HepG2 (cell line): ENCODE measurements around the gene HYCC1. TPM values are rescaled to one million over a fixed set of nuclear protein-coding genes. Genes with fewer than 3 reads are reported as not detected.

ENCODE experiments used
- ATAC-seq: fragments of 200-7000 bp; cut with Tn5 transposase; 3 replicates; pipeline ENCODE4 v1.9.1; 2020; ENCODE audit warnings: mild to moderate bottlenecking, moderate library complexity
- BruUV-seq: library from RNA; stranded (reverse); fragments of 400-500 nt; replicated peaks from 2 replicates; lab custom pipeline; 2021; lab: Mats Ljungman, UMichigan
- CTCF ChIA-PET: fragments of 300-600 bp; formaldehyde crosslinking; extraction: SDS; loops from one replicate; lab custom pipeline; 2021; ENCODE audit warnings: low total read pairs, inconsistent platforms, low intra/inter-chr PET ratio; lab: Yijun Ruan, JAX
- POLR2A ChIA-PET: fragments of 350-600 bp; sonication (Branson Sonifier 250); formaldehyde crosslinking; loops from one replicate; lab custom pipeline; 2020; ENCODE audit warnings: antibody characterized with exemption, inconsistent platforms; lab: Yijun Ruan, JAX
- DNase-seq: peaks from one replicate; pipeline ENCODE4 v3.0.0-alpha.2; 2015; ENCODE audit warnings: low spot score
- FAIRE-seq: peaks from 3 replicates; lab custom pipeline; 2011; peaks lifted over from hg19 to GRCh38; lab: Jason Lieb, UNC
- H2AFZ ChIP-seq: one replicate; pipeline ENCODE4 v1.6.1; 2011; ENCODE audit warnings: low read length, inconsistent platforms
- H3K27ac ChIP-seq: fragments of 300-600 bp; 3 replicates; pipeline ENCODE4 v1.8.0; 2011; ENCODE audit warnings: mixed run types, mild to moderate bottlenecking, mixed read lengths, low read length, inconsistent platforms; ENCODE audit not compliant: insufficient read depth; ENCODE audit errors: extremely low read length
- H3K27me3 ChIP-seq, 2 experiments: fragments of 200-600 bp in 1 of 2; 2 replicates in 1 of 2; 3 replicates in 1 of 2; pipeline versions ENCODE4 v1.6.0 to v1.8.0; 2011; ENCODE audit warnings: low read length in 2 of 2, mild to moderate bottlenecking in 2 of 2, moderate library complexity in 2 of 2, inconsistent platforms in 1 of 2; ENCODE audit not compliant: insufficient read depth in 2 of 2, control insufficient read depth in 1 of 2
- H3K36me3 ChIP-seq, 2 experiments: fragments of 200-600 bp in 1 of 2; replicated peaks in 1 of 2; 2 replicates in 1 of 2; 3 replicates in 1 of 2; pipeline versions ENCODE4 v1.5.1 to v1.8.0; 2011; ENCODE audit warnings: low read length in 2 of 2, inconsistent platforms in 1 of 2; ENCODE audit not compliant: insufficient read depth in 2 of 2, control insufficient read depth in 1 of 2
- H3K4me1 ChIP-seq: 2 replicates; pipeline ENCODE4 v1.5.1; 2012; ENCODE audit warnings: low read length, inconsistent platforms; ENCODE audit not compliant: insufficient read depth
- H3K4me2 ChIP-seq: 2 replicates; pipeline ENCODE4 v1.6.0; 2011; ENCODE audit warnings: low read depth, low read length, inconsistent platforms
- H3K4me3 ChIP-seq, 3 experiments: fragments of 200-600 bp in 1 of 3; sonication (generic), shearing (Covaris generic) in 1 of 3; replicated peaks in 1 of 3; 2 replicates each; pipeline ENCODE4 v1.5.1; 2011 to 2016; ENCODE audit warnings: low read length in 3 of 3, inconsistent platforms in 2 of 3, low read depth in 2 of 3, mild to moderate bottlenecking in 2 of 3, control low read depth in 1 of 3, mixed read lengths in 1 of 3; ENCODE audit not compliant: insufficient read depth in 1 of 3
- H3K79me2 ChIP-seq: one replicate; pipeline ENCODE4 v1.6.1; 2011; ENCODE audit warnings: low read length, inconsistent platforms; ENCODE audit not compliant: insufficient read depth
- H3K9ac ChIP-seq: 2 replicates; pipeline ENCODE4 v1.6.0; 2011; ENCODE audit warnings: mild to moderate bottlenecking, low read depth, low read length, inconsistent platforms; ENCODE audit not compliant: insufficient read depth
- H3K9me3 ChIP-seq: 2 replicates; pipeline ENCODE4 v1.5.1; 2012; ENCODE audit warnings: mild to moderate bottlenecking, low read length
- H4K20me1 ChIP-seq: 2 replicates; pipeline ENCODE4 v1.6.0; 2011; ENCODE audit warnings: inconsistent platforms, mild to moderate bottlenecking, low read length, moderate library complexity; ENCODE audit not compliant: insufficient read depth
- CBFB ChIP-seq: sonication (generic); formaldehyde crosslinking; IDR thresholded peaks from 2 replicates; pipeline ENCODE4 v1.4.0; 2020; ENCODE audit warnings: missing genetic modification reagents
- ISX ChIP-seq: sonication (generic); formaldehyde crosslinking; conservative IDR thresholded peaks from 2 replicates; pipeline ENCODE4 v1.5.0; 2020; ENCODE audit warnings: missing genetic modification reagents
- JDP2 ChIP-seq: sonication (generic); formaldehyde crosslinking; IDR thresholded peaks from 2 replicates; pipeline ENCODE4 v1.8.1; 2022; ENCODE audit warnings: missing genetic modification reagents, borderline replicate concordance
- TBX3 ChIP-seq: fragments of 450-650 bp; IDR thresholded peaks from 2 replicates; pipeline ENCODE4 v1.6.1; 2017; ENCODE audit warnings: antibody characterized with exemption, mild to moderate bottlenecking, inconsistent platforms, borderline replicate concordance
- THAP11 ChIP-seq: IDR thresholded peaks from 2 replicates; pipeline ENCODE4 v1.6.1; 2016; ENCODE audit warnings: missing biosample characterization, missing genetic modification reagents
- ZNF430 ChIP-seq: sonication (generic); formaldehyde crosslinking; IDR thresholded peaks from 2 replicates; pipeline ENCODE4 v1.9.0; 2021; ENCODE audit warnings: mild to moderate bottlenecking, missing genetic modification reagents
- ZNF510 ChIP-seq: sonication (generic); formaldehyde crosslinking; IDR thresholded peaks from 2 replicates; pipeline ENCODE4 v1.4.0; 2020; ENCODE audit warnings: low read depth, mild to moderate bottlenecking, missing genetic modification reagents
- ZNF691 ChIP-seq: sonication (generic); formaldehyde crosslinking; IDR thresholded peaks from 2 replicates; pipeline ENCODE4 v1.4.0; 2020; ENCODE audit warnings: missing genetic modification reagents, low read depth, mild to moderate bottlenecking, borderline replicate concordance
- ZNF780A ChIP-seq: sonication (generic); formaldehyde crosslinking; IDR thresholded peaks from 2 replicates; pipeline ENCODE4 v1.8.0; 2022; ENCODE audit warnings: mild to moderate bottlenecking, missing genetic modification reagents, moderate library complexity
- ZNF782 ChIP-seq: sonication (generic); formaldehyde crosslinking; IDR thresholded peaks from 2 replicates; pipeline ENCODE4 v1.4.0; 2020; ENCODE audit warnings: missing genetic modification reagents, mild to moderate bottlenecking, borderline replicate concordance
- WGBS: methylation state at CpG from one replicate; pipeline ENCODE4 v1.1.6; 2017; ENCODE audit warnings: low lambda C conversion rate; 5-methylcytosine and 5-hydroxymethylcytosine counted together
- in situ Hi-C: cut with HindIII; loops from 2 replicates; pipeline ENCODE4 v1.10.0; 2017; ENCODE audit warnings: low pct_unique_long_range_greater_than_20kb; ENCODE audit not compliant: extremely low pct_ligation_motif_present
- intact Hi-C: fragments of 100-400 bp; cut with micrococcal nuclease; formaldehyde crosslinking; loops from one replicate; pipeline ENCODE4 v1.10.0; 2022; ENCODE audit not compliant: unreplicated experiment
- polyA plus RNA-seq, 8 experiments: library from polyadenylated mRNA; depleted of rRNA in 3 of 8; stranded (reverse) in 7 of 8; unstranded in 1 of 8; fragments of >200 nt; fragmentation: Illumina TruSeq in 4 of 8; extraction: Trizol in 4 of 8; gene quantifications; 2 replicates each; pipeline versions ENCODE4 v1.2.1 to v1.2.3, GENCODE V29; 2011 to 2016; ENCODE audit warnings: low read depth in 4 of 8, missing spikeins in 1 of 8, mixed read lengths in 1 of 8; ENCODE audit not compliant: insufficient read depth in 1 of 8
- total RNA-seq, 5 experiments: library from RNA; depleted of rRNA; stranded (reverse); fragments of >200 nt; fragmentation: Illumina TruSeq; extraction: Trizol; gene quantifications; 2 replicates each; pipeline ENCODE4 v1.2.3, GENCODE V29; 2016; ENCODE audit warnings: low read depth in 1 of 5

HYCC1 gene
- total and polyA plus RNA-seq, 2 of the 13 experiments (the other 11 are each of a cell fraction or from before 2014, with no cell fraction given): 9.5 to 41.8 TPM

- H3K4me2 ChIP-seq: no peak overlapping the region
- no peak for FAIRE-seq
- no peaks in the 10 kb centered on the region for H3K9me3 ChIP-seq
- no peak overlapping the region for H3K4me3 ChIP-seq
- H3K36me3 ChIP-seq: no peaks in the 10 kb centered on the region
- BruUV-seq: no TSS peak
- no peaks in the 10 kb centered on the region for H3K27me3 ChIP-seq
- WGBS: 91% methylated on average over 2 of the region's 2 CpGs
- TF ChIP-seq JDP2 (CRISPR knock-in tag) (no peak), ISX (CRISPR knock-in tag) (no peak), THAP11 (CRISPR knock-in tag) (no peak), ZNF510 (CRISPR knock-in tag) (no peak), ZNF691 (CRISPR knock-in tag) (no peak), CBFB (CRISPR knock-in tag) (no peak), ZNF430 (CRISPR knock-in tag) (no peak), ZNF782 (no peak), TBX3 (no peak), ZNF780A (CRISPR knock-in tag) (no peak)
- TF ChIP-seq, all 625 proteins: peak for 0
- Histone ChIP-seq H4K20me1 (no peaks in the 10 kb centered on the region), H3K4me1 (no peaks in the 10 kb centered on the region), H3K79me2 (peaks cover 35% of the 10 kb centered on the region), H2AFZ (no peak overlapping the region), H3K27ac (no peak overlapping the region), H3K9ac (no peak overlapping the region)
- ChIA-PET POLR2A (no interaction called here), CTCF (no interaction called here)
- no peak for DNase-seq
- ATAC-seq: no peak
- intact Hi-C loops (no loop called here), in situ Hi-C loops (no loop called here)
Measured at GRCh38 chr7:23002698-23003097, 11.2 kb downstream of the HYCC1 start.
